Astrocyte (in vitro differentiated cells and primary cell): ENCODE measurements around the gene DRD4. TPM values are rescaled to one million over a fixed set of nuclear protein-coding genes. Genes with fewer than 3 reads are reported as not detected.

Experiments used
- DNase-seq: peaks from one replicate; pipeline ENCODE4 v3.0.0-alpha.2; 2010; ENCODE audit warnings: low read depth
- FAIRE-seq: peaks from 2 replicates; lab custom pipeline; 2011; peaks lifted over from hg19 to GRCh38; lab: Jason Lieb, UNC
- H2AFZ ChIP-seq: 2 replicates; pipeline ENCODE4 v1.6.0; 2012; ENCODE audit warnings: low read depth, low read length, inconsistent platforms
- H3K27ac ChIP-seq: 2 replicates; pipeline ENCODE4 v1.5.1; 2011; ENCODE audit warnings: low read depth, low read length, inconsistent platforms
- H3K27me3 ChIP-seq: 2 replicates; pipeline ENCODE4 v1.6.0; 2011; ENCODE audit warnings: low read length, inconsistent platforms; ENCODE audit not compliant: insufficient read depth
- H3K36me3 ChIP-seq: 2 replicates; pipeline ENCODE4 v1.5.1; 2011; ENCODE audit warnings: low read length, inconsistent platforms; ENCODE audit not compliant: insufficient read depth
- H3K4me1 ChIP-seq: 2 replicates; pipeline ENCODE4 v1.5.1; 2011; ENCODE audit warnings: low read length, inconsistent platforms; ENCODE audit not compliant: insufficient read depth
- H3K4me2 ChIP-seq: 2 replicates; pipeline ENCODE4 v1.6.0; 2012; ENCODE audit warnings: low read length, inconsistent platforms
- H3K4me3 ChIP-seq: 2 replicates; pipeline ENCODE4 v1.5.1; 2011; ENCODE audit warnings: low read depth, mild to moderate bottlenecking, low read length, inconsistent platforms; ENCODE audit not compliant: insufficient read depth
- H3K79me2 ChIP-seq: 2 replicates; pipeline ENCODE4 v1.6.0; 2012; ENCODE audit warnings: mild to moderate bottlenecking, low read length, inconsistent platforms; ENCODE audit not compliant: insufficient read depth
- H3K9ac ChIP-seq: 2 replicates; pipeline ENCODE4 v1.6.0; 2012; ENCODE audit warnings: mild to moderate bottlenecking, low read length, inconsistent platforms
- H3K9me3 ChIP-seq: 2 replicates; pipeline ENCODE4 v1.5.1; 2012; ENCODE audit warnings: low read depth, mild to moderate bottlenecking, low read length, inconsistent platforms; ENCODE audit not compliant: insufficient read depth
- H4K20me1 ChIP-seq: 2 replicates; pipeline ENCODE4 v1.6.0; 2012; ENCODE audit warnings: low read length, inconsistent platforms; ENCODE audit not compliant: insufficient read depth
- H3K27ac Mint-ChIP-seq: one replicate; pipeline ENCODE4 v1.8.0; 2021; ENCODE audit warnings: mild to moderate bottlenecking, mixed read lengths; ENCODE audit not compliant: unreplicated experiment
- H3K27me3 Mint-ChIP-seq: one replicate; pipeline ENCODE4 v1.8.0; 2021; ENCODE audit warnings: low read depth, mixed read lengths; ENCODE audit not compliant: unreplicated experiment
- H3K36me3 Mint-ChIP-seq: one replicate; pipeline ENCODE4 v1.8.0; 2021; ENCODE audit warnings: low read depth, mixed read lengths; ENCODE audit not compliant: unreplicated experiment
- H3K4me1 Mint-ChIP-seq: one replicate; pipeline ENCODE4 v1.8.0; 2021; ENCODE audit warnings: low read depth, mixed read lengths; ENCODE audit not compliant: unreplicated experiment
- H3K4me3 Mint-ChIP-seq: one replicate; pipeline ENCODE4 v1.8.0; 2021; ENCODE audit warnings: mild to moderate bottlenecking, moderate library complexity, mixed read lengths; ENCODE audit not compliant: unreplicated experiment
- H3K9me3 Mint-ChIP-seq: one replicate; pipeline ENCODE4 v1.8.0; 2021; ENCODE audit warnings: mild to moderate bottlenecking, mixed read lengths; ENCODE audit not compliant: unreplicated experiment
- CTCF ChIP-seq: IDR thresholded peaks from 2 replicates; pipeline ENCODE4 v1.5.1; 2011; ENCODE audit warnings: low read depth, mild to moderate bottlenecking, inconsistent platforms, low read length, moderate library complexity; ENCODE audit not compliant: insufficient read depth
- EZH2 ChIP-seq: IDR thresholded peaks from 2 replicates; pipeline ENCODE4 v1.6.1; 2012; ENCODE audit warnings: mild to moderate bottlenecking, low read length, inconsistent platforms; ENCODE audit not compliant: insufficient read depth
- total RNA-seq: library from RNA; stranded (reverse); gene quantifications from 2 replicates; pipeline ENCODE4 v1.2.1, GENCODE V29; 2021

Gene DRD4
- total RNA-seq, 1 donor from 2014 or later: 9.9 TPM

GRCh38 chr11:637593-638521 lies 788 bp downstream of the DRD4 start:
- Histone ChIP-seq H3K4me3 (no peak overlapping the region), H3K27me3 (peaks cover 14% of the 10 kb centered on the region), H2AFZ (no peak overlapping the region), H3K27ac (no peak overlapping the region), H3K79me2 (no peaks in the 10 kb centered on the region), H3K9ac (no peak overlapping the region), H3K4me2 (peak overlapping the region; percentile 73), H3K9me3 (no peaks in the 10 kb centered on the region), H3K36me3 (no peaks in the 10 kb centered on the region), H4K20me1 (peaks cover 44% of the 10 kb centered on the region), H3K4me1 (peaks cover 11% of the 10 kb centered on the region)
- Mint-ChIP-seq H3K27me3 (peaks cover 2% of the 10 kb centered on the region), H3K4me3 (peak overlapping the region; percentile 85), H3K36me3 (peaks cover 9% of the 10 kb centered on the region), H3K9me3 (no peaks in the 10 kb centered on the region), H3K4me1 (peaks cover 6% of the 10 kb centered on the region), H3K27ac (peak overlapping the region; percentile 77)
- FAIRE-seq: no peak
- TF ChIP-seq CTCF (no peak), EZH2 (peak; percentile 76)
- DNase-seq: no peak

GRCh38 chr11:638631-639331 lies 1.7 kb downstream of the DRD4 start:
- peak overlapping the region; percentile 95 for H3K27ac Mint-ChIP-seq
- Histone ChIP-seq H3K36me3 (no peaks in the 10 kb centered on the region), H3K4me3 (peak overlapping the region; percentile 19), H2AFZ (no peak overlapping the region), H3K27ac (no peak overlapping the region), H3K4me2 (peak overlapping the region; percentile 65), H3K9ac (peak overlapping the region; percentile 8), H3K27me3 (peaks cover 14% of the 10 kb centered on the region), H3K9me3 (no peaks in the 10 kb centered on the region), H3K4me1 (peaks cover 11% of the 10 kb centered on the region), H4K20me1 (peaks cover 44% of the 10 kb centered on the region), H3K79me2 (no peaks in the 10 kb centered on the region)
- no peak for TF ChIP-seq EZH2
- no peak for TF ChIP-seq CTCF
- DNase-seq (no peak), FAIRE-seq (no peak)
- peak overlapping the region; percentile 71 for H3K4me3 Mint-ChIP-seq
- H3K9me3 Mint-ChIP-seq: no peaks in the 10 kb centered on the region
- peaks cover 6% of the 10 kb centered on the region for H3K4me1 Mint-ChIP-seq
- H3K36me3 Mint-ChIP-seq: peaks cover 9% of the 10 kb centered on the region
- H3K27me3 Mint-ChIP-seq: peaks cover 2% of the 10 kb centered on the region
